GM10248 (cell line): ENCODE results near the gene GINS1.

ENCODE experiments used
- CTCF ChIA-PET: fragments of 300-600 bp; sonication (Branson Sonifier 250); formaldehyde crosslinking; extraction: SDS; loops from one replicate; lab custom pipeline; 2021; ENCODE audit warnings: antibody characterized with exemption; lab: Yijun Ruan, JAX
- POLR2A ChIA-PET: fragments of 350-650 bp; sonication (Branson Sonifier 250); formaldehyde crosslinking; extraction: SDS; loops from one replicate; lab custom pipeline; 2020; ENCODE audit warnings: antibody characterized with exemption; lab: Yijun Ruan, JAX
- DNase-seq: peaks from one replicate; pipeline ENCODE4 v3.0.0; 2012; ENCODE audit errors: extremely low spot score
- TF ChIP-seq, protein P1 (sequence below): IDR thresholded peaks from 2 replicates; pipeline ENCODE4 v1.5.1; 2012; ENCODE audit warnings: mild to moderate bottlenecking, low read depth; ENCODE audit errors: extremely low read depth, missing control alignments, control extremely low read depth

The GINS1 gene

DNA sequence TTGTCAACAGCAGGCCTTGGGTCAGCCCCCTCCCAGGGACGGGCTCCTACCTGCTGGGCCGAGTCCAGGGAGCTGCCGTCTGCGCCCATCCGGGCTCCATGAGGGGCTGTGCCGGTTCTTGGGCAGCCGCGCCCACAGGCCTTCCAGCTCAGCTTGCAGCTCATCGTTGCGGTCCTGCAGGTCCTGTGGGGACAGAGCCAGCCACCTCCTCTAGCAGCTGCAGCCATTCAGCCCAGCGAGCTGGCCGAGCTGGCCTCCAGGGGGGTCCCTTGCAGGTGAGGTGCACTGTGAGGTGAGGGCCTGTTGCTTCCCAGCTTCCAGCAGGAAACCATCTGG is 74.4 kb downstream of the GINS1 start:
- ChIA-PET CTCF (interaction anchor here (0.9 kb wide), 1 partner anchor 11 kb away, joined by 3 read pairs; no protein-coding TSS in a partner anchor), POLR2A (no interaction called here)
- DNase-seq: no peak
- TF ChIP-seq, protein P1, sequence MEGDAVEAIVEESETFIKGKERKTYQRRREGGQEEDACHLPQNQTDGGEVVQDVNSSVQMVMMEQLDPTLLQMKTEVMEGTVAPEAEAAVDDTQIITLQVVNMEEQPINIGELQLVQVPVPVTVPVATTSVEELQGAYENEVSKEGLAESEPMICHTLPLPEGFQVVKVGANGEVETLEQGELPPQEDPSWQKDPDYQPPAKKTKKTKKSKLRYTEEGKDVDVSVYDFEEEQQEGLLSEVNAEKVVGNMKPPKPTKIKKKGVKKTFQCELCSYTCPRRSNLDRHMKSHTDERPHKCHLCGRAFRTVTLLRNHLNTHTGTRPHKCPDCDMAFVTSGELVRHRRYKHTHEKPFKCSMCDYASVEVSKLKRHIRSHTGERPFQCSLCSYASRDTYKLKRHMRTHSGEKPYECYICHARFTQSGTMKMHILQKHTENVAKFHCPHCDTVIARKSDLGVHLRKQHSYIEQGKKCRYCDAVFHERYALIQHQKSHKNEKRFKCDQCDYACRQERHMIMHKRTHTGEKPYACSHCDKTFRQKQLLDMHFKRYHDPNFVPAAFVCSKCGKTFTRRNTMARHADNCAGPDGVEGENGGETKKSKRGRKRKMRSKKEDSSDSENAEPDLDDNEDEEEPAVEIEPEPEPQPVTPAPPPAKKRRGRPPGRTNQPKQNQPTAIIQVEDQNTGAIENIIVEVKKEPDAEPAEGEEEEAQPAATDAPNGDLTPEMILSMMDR: no peak

DNA sequence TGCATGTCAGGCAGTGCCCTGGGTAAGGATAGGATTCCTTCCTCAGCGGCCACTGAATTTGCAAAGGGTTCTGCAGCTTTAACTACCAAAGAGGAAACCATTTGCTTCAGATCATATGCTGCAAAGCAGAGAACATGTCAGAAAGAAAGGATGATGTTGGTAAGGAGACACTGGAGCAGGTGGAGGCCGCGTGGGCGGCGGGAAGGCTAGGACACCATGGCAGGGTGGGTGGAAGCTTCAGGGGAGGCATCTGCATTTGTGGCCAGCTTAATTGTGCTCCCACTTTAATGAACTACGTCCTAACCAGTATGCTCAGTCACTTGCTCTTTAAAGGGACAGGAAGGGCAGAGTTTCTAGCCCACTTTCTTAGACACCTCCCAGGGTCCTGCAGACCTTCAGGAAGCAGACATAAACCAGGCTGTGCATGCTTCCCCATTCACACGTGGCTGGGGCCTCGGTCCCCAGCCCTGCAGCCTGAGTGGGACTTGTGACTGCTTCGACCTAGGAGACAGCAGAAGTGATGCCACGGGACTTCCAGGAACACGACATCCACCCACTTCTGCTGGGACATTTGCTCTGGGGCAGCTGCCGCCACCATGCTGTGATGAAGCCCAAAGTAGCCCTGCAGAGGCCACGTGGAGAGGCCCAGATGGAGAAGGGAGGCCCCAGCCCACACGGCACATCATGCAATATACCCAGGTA is 76.1 kb downstream of the GINS1 start:
- ChIA-PET CTCF (no interaction called here), POLR2A (no interaction called here)
- no peak for DNase-seq
- TF ChIP-seq, protein P1: no peak

DNA sequence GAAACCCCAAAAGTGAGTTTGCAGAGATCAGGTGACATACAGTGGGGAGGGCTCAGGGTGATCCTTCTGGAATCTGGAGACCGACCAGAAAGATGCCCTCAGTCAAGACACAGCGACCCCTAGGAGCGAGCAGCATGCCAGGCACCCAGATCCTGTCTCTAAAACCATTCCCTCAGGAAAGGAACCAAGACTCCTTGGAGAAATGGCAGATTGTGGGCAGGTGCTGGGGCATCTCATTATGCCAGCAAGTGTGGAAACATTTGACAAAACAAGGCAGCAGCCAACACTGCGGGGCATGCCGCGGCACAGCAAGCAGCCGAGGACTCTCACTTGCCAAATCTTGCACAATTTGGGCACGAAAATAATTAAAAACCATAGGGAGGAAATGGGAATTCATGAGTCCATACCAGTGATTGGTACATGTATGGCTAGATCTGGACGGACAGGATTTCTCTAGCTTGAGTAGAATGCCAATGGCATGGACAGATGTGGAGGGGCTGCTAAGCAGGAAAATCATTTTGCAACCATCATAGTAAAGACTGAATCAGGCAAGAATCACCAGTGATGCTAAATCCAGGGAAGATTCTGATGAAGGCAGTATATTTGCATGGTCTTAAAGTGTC is 76.9 kb downstream of the GINS1 start:
- no peak for DNase-seq
- TF ChIP-seq, protein P1: no peak
- CTCF ChIA-PET: no interaction called here
- POLR2A ChIA-PET: no interaction called here

DNA sequence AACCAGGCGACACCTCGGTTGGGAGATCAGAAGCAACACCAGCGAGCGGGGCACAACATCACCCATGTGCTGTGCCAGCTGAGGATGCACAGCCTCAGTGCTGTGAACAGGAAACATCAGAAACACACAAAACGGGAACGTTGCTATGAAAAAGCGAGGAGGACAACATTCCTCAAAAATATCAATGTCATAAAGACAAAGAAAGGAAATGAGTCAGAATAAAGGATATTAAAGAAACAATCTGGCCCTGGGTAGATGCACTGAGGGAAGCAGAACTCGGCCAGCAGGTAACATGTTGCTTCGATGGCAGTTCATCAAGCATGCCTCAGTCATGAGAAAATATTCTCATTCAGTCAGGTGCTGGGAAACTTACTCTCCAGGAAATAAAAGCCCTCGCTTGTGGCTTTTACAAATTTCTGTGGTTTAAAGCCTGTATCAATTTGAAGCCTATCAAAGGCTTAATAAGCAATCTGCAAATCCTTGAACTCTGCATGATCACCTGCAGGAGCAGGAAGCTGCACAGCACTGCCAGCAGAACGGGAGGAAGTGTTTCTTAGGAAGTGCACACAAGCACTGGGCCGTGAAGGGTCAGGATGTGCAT is 77.5 kb downstream of the GINS1 start:
- ChIA-PET CTCF (no interaction called here), POLR2A (no interaction called here)
- TF ChIP-seq, protein P1: no peak
- no peak for DNase-seq

DNA sequence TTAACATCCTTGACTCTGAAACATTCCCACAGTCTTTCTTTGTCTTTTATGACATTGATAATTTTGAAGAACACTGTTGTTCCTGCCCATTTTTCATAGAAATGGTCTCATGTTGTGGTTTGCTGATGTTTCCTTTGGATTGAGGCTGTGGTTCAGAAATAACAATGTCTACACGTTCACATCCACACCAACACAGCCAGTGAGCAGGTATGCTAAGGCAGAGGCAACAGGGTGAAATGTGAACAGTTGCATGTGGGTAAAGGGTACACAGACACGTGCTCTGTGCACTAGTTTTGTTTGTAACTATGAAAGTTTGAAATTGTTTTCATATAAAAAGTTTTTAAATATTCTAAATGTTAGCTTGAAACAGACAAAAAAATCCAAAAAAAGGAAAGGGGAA is 78.4 kb downstream of the GINS1 start:
- ChIA-PET CTCF (no interaction called here), POLR2A (no interaction called here)
- TF ChIP-seq, protein P1: no peak
- DNase-seq: no peak

DNA sequence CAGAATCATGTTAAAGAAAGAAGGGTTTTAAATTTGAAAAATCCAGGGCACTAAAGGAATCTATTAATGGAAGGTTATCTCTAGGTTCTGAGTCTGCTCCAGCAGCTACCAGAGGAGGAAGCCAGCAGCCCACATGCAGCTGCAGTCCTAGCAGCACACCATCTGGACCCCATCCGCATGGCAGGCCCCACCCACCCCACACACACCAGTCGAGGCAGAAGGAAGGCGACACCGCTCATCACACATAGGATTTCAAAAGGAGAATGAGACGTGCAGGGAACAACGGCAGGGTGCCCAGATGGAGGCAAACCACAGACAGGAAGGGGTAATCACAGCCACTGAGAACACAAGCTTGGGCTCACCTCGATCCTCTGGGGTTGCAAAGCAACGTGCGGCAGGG is 78.9 kb downstream of the GINS1 start:
- DNase-seq: no peak
- TF ChIP-seq, protein P1: no peak
- CTCF ChIA-PET: interaction anchor here (0.8 to 2.5 kb wide), 3 partner anchors 9 to 15 kb away, joined by 3 to 7 read pairs (median 3); no protein-coding TSS in a partner anchor
- POLR2A ChIA-PET: no interaction called here
